Erythroblast (primary cell): ENCODE measurements around the gene ASAP2.

Source experiments
- GATA1 ChIP-seq: IDR thresholded peaks from 2 replicates; pipeline ENCODE4 v1.6.1; 2011; ENCODE audit warnings: low read depth, mild to moderate bottlenecking, control low read depth, low read length, moderate library complexity
- POLR2A ChIP-seq: IDR thresholded peaks from 2 replicates; pipeline ENCODE4 v1.6.1; 2011; ENCODE audit warnings: mild to moderate bottlenecking, low read length

DNA sequence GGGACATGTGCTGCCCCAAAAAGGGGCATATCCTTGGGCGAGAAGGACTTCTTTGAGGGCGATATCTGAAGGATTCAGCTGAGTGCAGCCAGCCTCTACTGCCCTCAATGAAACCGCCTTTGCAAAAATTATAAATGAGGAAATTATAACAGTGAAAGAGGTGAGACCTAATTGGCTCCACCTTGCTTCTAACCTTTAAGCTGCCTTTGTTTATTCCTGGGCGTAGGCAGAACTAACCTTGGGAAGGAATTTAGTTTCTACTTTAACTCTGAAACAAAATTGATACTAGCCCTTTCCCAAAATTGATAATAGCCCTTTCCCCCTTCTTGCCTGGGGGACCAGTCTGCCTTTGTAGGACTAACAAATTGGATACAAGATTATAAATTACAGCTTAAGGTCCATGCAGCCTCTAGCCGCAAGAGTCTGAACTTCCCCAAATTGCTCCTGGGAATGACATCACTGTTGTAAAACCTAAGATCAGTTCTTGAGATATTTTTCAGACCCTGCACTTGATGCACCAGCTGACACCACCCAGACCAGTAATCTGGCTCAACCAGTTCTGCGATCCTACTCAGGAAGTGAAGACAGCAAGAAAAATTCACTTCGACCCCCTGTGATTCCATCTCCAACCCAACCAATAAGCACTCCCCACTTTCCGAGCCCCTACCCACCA is 36.0 kb upstream of the ASAP2 start:
- no peak for TF ChIP-seq POLR2A
- no peak for TF ChIP-seq GATA1
